ENCODE measurements around the gene KRT28.

The KRT28 gene

DNA sequence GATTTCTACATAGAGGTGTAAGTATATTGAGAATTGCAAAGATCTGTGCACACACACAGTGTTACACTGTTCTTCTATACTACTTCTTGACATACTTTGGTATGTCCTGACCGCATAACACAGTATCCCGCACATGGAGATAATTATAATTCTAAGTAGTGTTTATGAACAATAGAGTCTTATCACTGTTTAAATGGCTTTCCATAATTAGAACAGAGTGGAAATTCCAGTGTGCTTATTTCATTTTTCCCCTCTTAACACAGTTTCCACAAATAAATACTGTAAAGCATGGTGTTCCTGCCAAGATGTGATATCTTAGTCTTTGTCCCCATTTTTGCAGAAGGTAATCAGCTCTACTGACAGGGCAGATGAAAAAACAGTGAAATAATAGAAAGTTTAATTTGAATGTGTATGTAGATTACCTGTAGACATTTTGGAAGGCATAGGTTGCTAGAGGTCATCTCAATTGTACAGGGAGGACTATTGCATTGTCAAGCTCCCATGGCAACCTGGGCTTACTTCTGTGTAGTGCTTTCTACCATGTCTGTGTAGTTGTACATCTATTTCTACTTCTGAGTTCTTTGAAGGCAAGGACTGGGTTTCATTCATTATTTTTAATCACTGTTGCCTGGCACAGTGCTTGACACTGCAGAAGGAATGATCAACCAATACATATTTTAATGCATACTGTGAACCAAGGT, 10.1 kb upstream of the KRT28 start:
- DNase-seq (ENCODE audit: low read depth, low spot score) = no peak
- Histone ChIP-seq H3K9ac (ENCODE audit: insufficient read length, low read depth) (no peak overlapping the region), H3K9me3 (ENCODE audit: insufficient read depth, low read length) (no peaks in the 10 kb centered on the region), H3K4me3 (ENCODE audit: insufficient read length, low read depth) (no peak overlapping the region), H3K27me3 (ENCODE audit: insufficient read depth, insufficient read length) (peaks cover 5% of the 10 kb centered on the region), H3K36me3 (ENCODE audit: insufficient read depth, insufficient read length, low read length) (no peaks in the 10 kb centered on the region), H3K4me1 (ENCODE audit: insufficient read depth, insufficient read length) (no peaks in the 10 kb centered on the region)
- no peak for TF ChIP-seq YY1 (IDR thresholded peaks at IDR 0.05; ENCODE audit: insufficient read depth, insufficient read length)
- TF ChIP-seq SUZ12 (IDR thresholded peaks at IDR 0.05; ENCODE audit: extremely low read depth, insufficient read depth, insufficient read length) = no peak
- TF ChIP-seq ZNF274 (IDR thresholded peaks at IDR 0.05; ENCODE audit: low read depth, low read length) = no peak

DNA sequence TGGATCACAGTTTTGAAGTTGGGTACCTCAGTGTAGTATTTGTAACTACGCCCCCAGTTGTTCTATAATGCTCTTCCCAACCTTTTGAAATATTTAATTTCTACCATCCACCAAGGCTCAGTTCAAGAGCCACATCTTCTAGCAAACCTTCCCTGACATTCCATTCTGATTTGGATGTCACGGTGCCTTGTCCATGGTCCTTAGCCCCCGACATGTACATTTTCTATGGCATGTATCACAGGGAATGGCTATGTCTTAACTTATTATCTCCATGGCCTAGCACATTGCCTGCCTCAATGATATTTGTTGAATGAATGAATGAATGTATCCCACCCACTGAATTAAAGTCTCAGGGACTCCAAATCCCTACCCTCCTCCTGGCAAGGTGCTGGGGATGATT, 6.4 kb upstream of the KRT28 start:
- no peak for DNase-seq (ENCODE audit: low read depth, low spot score)
- H3K4me3 ChIP-seq (ENCODE audit: insufficient read length, low read depth) = no peak overlapping the region
- H3K36me3 ChIP-seq (ENCODE audit: insufficient read depth, insufficient read length, low read length) = no peaks in the 10 kb centered on the region
- no peaks in the 10 kb centered on the region for H3K4me1 ChIP-seq (ENCODE audit: insufficient read depth, insufficient read length)
- peaks cover 19% of the 10 kb centered on the region for H3K27me3 ChIP-seq (ENCODE audit: insufficient read depth, insufficient read length)
- no peaks in the 10 kb centered on the region for H3K9me3 ChIP-seq (ENCODE audit: insufficient read depth, low read length)
- TF ChIP-seq YY1 (IDR thresholded peaks at IDR 0.05; ENCODE audit: insufficient read depth, insufficient read length) = no peak
- no peak for TF ChIP-seq ZNF274 (IDR thresholded peaks at IDR 0.05; ENCODE audit: low read depth, low read length)
- no peak for TF ChIP-seq SUZ12 (IDR thresholded peaks at IDR 0.05; ENCODE audit: extremely low read depth, insufficient read depth, insufficient read length)
- no peak overlapping the region for H3K9ac ChIP-seq (ENCODE audit: insufficient read length, low read depth)

DNA sequence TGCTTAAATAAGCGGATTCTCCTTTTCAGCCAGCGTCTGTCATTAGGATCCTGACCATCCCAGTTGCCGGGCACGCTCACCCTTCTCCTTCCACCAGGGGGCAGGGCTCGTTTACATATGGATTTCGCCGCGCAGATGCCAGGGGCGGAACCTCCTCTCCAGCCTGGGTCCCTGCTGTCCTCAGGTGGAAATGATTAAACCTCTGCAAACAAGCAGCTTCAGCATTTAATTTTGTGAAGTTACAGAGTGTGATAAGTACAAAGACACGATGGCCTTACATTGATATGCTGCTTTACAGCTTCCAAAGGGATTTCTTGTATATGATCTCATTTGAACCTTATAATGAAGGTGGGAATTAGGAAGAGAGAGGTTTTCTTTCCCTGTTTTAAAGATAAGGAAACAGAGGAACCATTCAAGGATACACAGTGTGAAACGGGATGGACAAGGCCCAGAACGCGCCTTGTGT, 3.9 kb upstream of the KRT28 start:
- TF ChIP-seq YY1 (IDR thresholded peaks at IDR 0.05; ENCODE audit: insufficient read depth, insufficient read length) (no peak), ZNF274 (IDR thresholded peaks at IDR 0.05; ENCODE audit: low read depth, low read length) (no peak), SUZ12 (IDR thresholded peaks at IDR 0.05; ENCODE audit: extremely low read depth, insufficient read depth, insufficient read length) (no peak)
- no peak overlapping the region for H3K9ac ChIP-seq (ENCODE audit: insufficient read length, low read depth)
- peaks cover 19% of the 10 kb centered on the region for H3K27me3 ChIP-seq (ENCODE audit: insufficient read depth, insufficient read length)
- H3K4me1 ChIP-seq (ENCODE audit: insufficient read depth, insufficient read length) = no peaks in the 10 kb centered on the region
- no peaks in the 10 kb centered on the region for H3K9me3 ChIP-seq (ENCODE audit: insufficient read depth, low read length)
- H3K4me3 ChIP-seq (ENCODE audit: insufficient read length, low read depth) = no peak overlapping the region
- no peaks in the 10 kb centered on the region for H3K36me3 ChIP-seq (ENCODE audit: insufficient read depth, insufficient read length, low read length)
- peak; percentile 48 for DNase-seq (ENCODE audit: low read depth, low spot score)

DNA sequence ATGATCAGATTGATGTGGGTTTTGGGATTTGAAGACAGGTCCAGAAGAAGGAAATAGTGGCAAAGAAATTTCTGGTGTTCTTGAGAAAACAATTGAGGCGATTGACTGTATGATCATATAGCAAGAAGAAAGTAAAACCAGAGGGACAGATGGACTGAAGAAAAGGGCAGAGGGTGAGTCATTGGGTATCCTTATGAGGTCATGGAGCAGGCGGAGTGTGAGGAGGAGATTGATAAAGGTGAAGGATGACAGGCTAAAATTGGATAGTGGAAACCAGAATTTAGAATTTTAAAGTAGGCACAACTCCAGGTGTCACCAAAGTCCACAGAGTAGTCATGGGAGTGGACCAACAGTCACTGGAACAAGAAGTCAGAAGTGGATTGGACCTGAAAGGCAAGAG, 1.4 kb upstream of the KRT28 start:
- no peak overlapping the region for H3K9ac ChIP-seq (ENCODE audit: insufficient read length, low read depth)
- H3K4me3 ChIP-seq (ENCODE audit: insufficient read length, low read depth) = no peak overlapping the region
- H3K27me3 ChIP-seq (ENCODE audit: insufficient read depth, insufficient read length) = peaks cover 19% of the 10 kb centered on the region
- TF ChIP-seq ZNF274 (IDR thresholded peaks at IDR 0.05; ENCODE audit: low read depth, low read length) (no peak), SUZ12 (IDR thresholded peaks at IDR 0.05; ENCODE audit: extremely low read depth, insufficient read depth, insufficient read length) (no peak), YY1 (IDR thresholded peaks at IDR 0.05; ENCODE audit: insufficient read depth, insufficient read length) (no peak)
- no peak for DNase-seq (ENCODE audit: low read depth, low spot score)
- no peaks in the 10 kb centered on the region for H3K4me1 ChIP-seq (ENCODE audit: insufficient read depth, insufficient read length)
- H3K36me3 ChIP-seq (ENCODE audit: insufficient read depth, insufficient read length, low read length) = no peaks in the 10 kb centered on the region
- H3K9me3 ChIP-seq (ENCODE audit: insufficient read depth, low read length) = no peaks in the 10 kb centered on the region

GRCh38 chr17:40800381-40800780, 622 bp upstream of the KRT28 start:
- DNase-seq (ENCODE audit: low read depth, low spot score) = no peak
- no peak overlapping the region for H3K4me3 ChIP-seq (ENCODE audit: insufficient read length, low read depth)
- no peaks in the 10 kb centered on the region for H3K36me3 ChIP-seq (ENCODE audit: insufficient read depth, insufficient read length, low read length)
- no peaks in the 10 kb centered on the region for H3K4me1 ChIP-seq (ENCODE audit: insufficient read depth, insufficient read length)
- H3K9ac ChIP-seq (ENCODE audit: insufficient read length, low read depth) = no peak overlapping the region
- no peaks in the 10 kb centered on the region for H3K9me3 ChIP-seq (ENCODE audit: insufficient read depth, low read length)
- H3K27me3 ChIP-seq (ENCODE audit: insufficient read depth, insufficient read length) = peaks cover 19% of the 10 kb centered on the region
- no peak for TF ChIP-seq YY1 (IDR thresholded peaks at IDR 0.05; ENCODE audit: insufficient read depth, insufficient read length)
- no peak for TF ChIP-seq SUZ12 (IDR thresholded peaks at IDR 0.05; ENCODE audit: extremely low read depth, insufficient read depth, insufficient read length)
- TF ChIP-seq ZNF274 (IDR thresholded peaks at IDR 0.05; ENCODE audit: low read depth, low read length) = no peak

GRCh38 chr17:40796846-40797245, 2.9 kb downstream of the KRT28 start:
- DNase-seq (ENCODE audit: low read depth, low spot score) = no peak
- TF ChIP-seq ZNF274 (IDR thresholded peaks at IDR 0.05; ENCODE audit: low read depth, low read length) = no peak
- TF ChIP-seq YY1 (IDR thresholded peaks at IDR 0.05; ENCODE audit: insufficient read depth, insufficient read length) = no peak
- no peak for TF ChIP-seq SUZ12 (IDR thresholded peaks at IDR 0.05; ENCODE audit: extremely low read depth, insufficient read depth, insufficient read length)

DNA sequence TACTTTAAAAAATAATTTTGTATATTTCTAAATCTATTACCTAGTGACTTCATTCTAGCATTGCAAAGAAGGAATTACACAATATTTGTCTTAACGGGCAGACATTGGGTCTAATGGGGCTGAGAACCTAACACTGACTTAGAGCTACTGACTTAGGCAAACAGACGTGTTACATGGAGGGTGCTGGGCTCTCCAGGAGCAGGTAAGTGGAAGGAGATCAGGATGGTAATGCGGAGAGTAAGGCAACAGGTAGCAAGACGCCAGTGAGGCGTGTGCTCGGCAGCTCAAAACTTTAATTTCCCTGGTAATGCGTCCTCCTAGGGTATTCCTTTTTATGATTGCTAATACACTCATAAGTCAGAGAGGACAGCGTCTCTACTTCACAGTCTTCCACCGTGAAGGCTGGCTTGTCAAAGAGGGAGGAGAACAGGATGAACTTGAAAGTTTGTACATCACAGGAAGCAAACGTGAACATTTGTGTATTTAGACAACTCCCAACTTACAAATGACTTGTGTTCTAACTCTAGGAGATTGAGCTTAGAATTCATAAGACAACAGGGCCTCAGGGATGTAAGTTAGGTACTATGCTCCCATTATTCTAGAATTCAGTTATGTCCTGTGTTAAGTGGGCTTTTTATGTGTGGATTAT, 4.6 kb downstream of the KRT28 start:
- H3K27me3 ChIP-seq (ENCODE audit: insufficient read depth, insufficient read length) = no peaks in the 10 kb centered on the region
- H3K36me3 ChIP-seq (ENCODE audit: insufficient read depth, insufficient read length, low read length) = no peaks in the 10 kb centered on the region
- H3K4me3 ChIP-seq (ENCODE audit: insufficient read length, low read depth) = no peak overlapping the region
- TF ChIP-seq YY1 (IDR thresholded peaks at IDR 0.05; ENCODE audit: insufficient read depth, insufficient read length) (no peak), ZNF274 (IDR thresholded peaks at IDR 0.05; ENCODE audit: low read depth, low read length) (no peak), SUZ12 (IDR thresholded peaks at IDR 0.05; ENCODE audit: extremely low read depth, insufficient read depth, insufficient read length) (no peak)
- no peak for DNase-seq (ENCODE audit: low read depth, low spot score)
- H3K4me1 ChIP-seq (ENCODE audit: insufficient read depth, insufficient read length) = no peaks in the 10 kb centered on the region
- no peaks in the 10 kb centered on the region for H3K9me3 ChIP-seq (ENCODE audit: insufficient read depth, low read length)
- H3K9ac ChIP-seq (ENCODE audit: insufficient read length, low read depth) = no peak overlapping the region

More at GRCh38 chr17:40796846-40797245, 2.9 kb downstream of the KRT28 start:
- Histone ChIP-seq H3K4me1 (ENCODE audit: insufficient read depth, insufficient read length) (no peaks in the 10 kb centered on the region), H3K9me3 (ENCODE audit: insufficient read depth, low read length) (no peaks in the 10 kb centered on the region), H3K9ac (ENCODE audit: insufficient read length, low read depth) (no peak overlapping the region), H3K4me3 (ENCODE audit: insufficient read length, low read depth) (no peak overlapping the region), H3K36me3 (ENCODE audit: insufficient read depth, insufficient read length, low read length) (no peaks in the 10 kb centered on the region), H3K27me3 (ENCODE audit: insufficient read depth, insufficient read length) (peaks cover 7% of the 10 kb centered on the region)

Measured in NT2/D1 (cell line).